Lower leg skin (tissue), 4 donors: ENCODE data around the gene GNAL. TPM values are rescaled to one million over a fixed set of nuclear protein-coding genes. Genes with fewer than 3 reads are reported as not detected.

ENCODE experiments used
- DNase-seq, 2 donors: peaks; one replicate each; pipeline ENCODE4 v3.0.0-alpha.2; 2019; ENCODE audit warnings: low spot score in 2 of 2
- H3K4me3 ChIP-seq: fragments of 200-600 bp; sonication (generic); 2 replicates; pipeline ENCODE4 v1.5.1; 2017; ENCODE audit warnings: mild to moderate bottlenecking, low read depth; ENCODE audit not compliant: poor library complexity, severe bottlenecking
- CTCF ChIP-seq, 3 donors: fragments of 450-650 bp; IDR thresholded peaks; one replicate each; pipeline ENCODE4 v1.5.1; 2016; ENCODE audit warnings: antibody characterized with exemption in 3 of 3, mild to moderate bottlenecking in 3 of 3, moderate library complexity in 2 of 3
- POLR2A ChIP-seq, 2 donors: fragments of 450-650 bp; IDR thresholded peaks; one replicate each; pipeline ENCODE4 v1.6.1; 2016 to 2017; ENCODE audit warnings: antibody characterized with exemption in 2 of 2, mild to moderate bottlenecking in 1 of 2, moderate library complexity in 1 of 2
- WGBS, 2 donors: methylation state at CpG; one replicate each; pipeline ENCODE4 v1.1.5; 2018; 5-methylcytosine and 5-hydroxymethylcytosine counted together
- intact Hi-C: fragments of 100-400 bp; cut with DNase I; formaldehyde crosslinking; loops from one replicate; pipeline ENCODE4 v1.15.0; 2023; ENCODE audit warnings: low total_unique reads
- microRNA-seq, 2 donors: library from miRNA; unstranded; fragments of <30 nt; microRNA quantifications; one replicate each; pipeline ENCODE4, GENCODE V29; 2016; ENCODE audit warnings: borderline replicate concordance in 2 of 2, borderline number of aligned reads in 1 of 2
- total RNA-seq, 4 donors: library from RNA; depleted of rRNA; stranded (reverse); fragments of >200 nt; gene quantifications; one replicate each; pipeline ENCODE4 v1.1.0, GENCODE V29; 2016

The GNAL gene
- total RNA-seq, 4 donors from 2014 or later, result 12.3 to 15.9 (median 14.5) TPM

GRCh38 chr18:11932393-11932792, 243.3 kb downstream of the GNAL start:
- intact Hi-C loops, result no loop called here

More at GRCh38 chr18:11932393-11932792, 243.3 kb downstream of the GNAL start:
- TF ChIP-seq POLR2A (IDR thresholded peaks at IDR 0.05) (no peak), CTCF (IDR thresholded peaks at IDR 0.05) (no peak)
- 94 to 96% methylated on average over 14 of the region's 14 CpGs for WGBS, 2 donors
- H3K4me3 ChIP-seq, result no peak overlapping the region
- no peak for DNase-seq

Small RNA genes lying within 50 kb of the gene (microRNA-seq; reads per million reads assigned to microRNA genes)
- gene MIR7153, result 0 reads per million in 2 donors

Other genes with a start within 250 kb of the GNAL start
- not detected for gene SLC35G4, start 79.7 kb upstream of the GNAL start, total RNA-seq
- 10 to 100 TPM; 61.3 to 83.2 (median 76.5) TPM for gene CHMP1B, start 162.1 kb downstream of the GNAL start, total RNA-seq
- 10 to 100 TPM; 30.2 to 62.2 (median 44.5) TPM for gene MPPE1, start 219.1 kb downstream of the GNAL start, total RNA-seq